Endothelial cell (in vitro differentiated cells): ENCODE measurements around the gene KAZN. TPM values are rescaled to one million over a fixed set of nuclear protein-coding genes. Genes with fewer than 3 reads are reported as not detected.
A peak's percentile ranks its signal among the peaks of the same experiment; 100 is the strongest.

Experiments
- DNase-seq: peaks from one replicate; pipeline ENCODE4 v3.0.0; 2021; ENCODE audit warnings: low spot score
- H3K27ac Mint-ChIP-seq: one replicate; pipeline ENCODE4 v1.8.0; 2021; ENCODE audit warnings: mixed read lengths, inconsistent platforms; ENCODE audit not compliant: unreplicated experiment
- H3K27me3 Mint-ChIP-seq: one replicate; pipeline ENCODE4 v1.8.0; 2021; ENCODE audit warnings: mild to moderate bottlenecking, moderate library complexity, mixed read lengths, inconsistent platforms; ENCODE audit not compliant: unreplicated experiment
- H3K36me3 Mint-ChIP-seq: one replicate; pipeline ENCODE4 v1.8.0; 2021; ENCODE audit warnings: mild to moderate bottlenecking, low read depth, mixed read lengths, inconsistent platforms; ENCODE audit not compliant: unreplicated experiment
- H3K4me1 Mint-ChIP-seq: one replicate; pipeline ENCODE4 v1.8.0; 2021; ENCODE audit warnings: mild to moderate bottlenecking, mixed read lengths, inconsistent platforms; ENCODE audit not compliant: unreplicated experiment
- H3K4me3 Mint-ChIP-seq: one replicate; pipeline ENCODE4 v1.8.0; 2021; ENCODE audit warnings: mild to moderate bottlenecking, mixed read lengths, inconsistent platforms; ENCODE audit not compliant: unreplicated experiment
- H3K9me3 Mint-ChIP-seq: one replicate; pipeline ENCODE4 v1.8.0; 2021; ENCODE audit warnings: mixed read lengths, inconsistent platforms; ENCODE audit not compliant: unreplicated experiment
- CTCF ChIP-seq: fragments of 200-600 bp; sonication (generic); IDR thresholded peaks from one replicate; pipeline ENCODE4 v1.5.0; 2021; ENCODE audit warnings: antibody characterized with exemption; ENCODE audit not compliant: unreplicated experiment
- total RNA-seq: library from RNA; stranded (reverse); fragmentation: NEBNext Ultra II Directional; extraction: Animal tissue kit (Norgen Biotek cat#: 25700); gene quantifications from one replicate; pipeline ENCODE4 v1.2.1, GENCODE V29; 2021; ENCODE audit not compliant: unreplicated experiment

The KAZN gene
- total RNA-seq, 1 donor from 2014 or later: 10.1 TPM

GRCh38 chr1:15110128-15110866 is 511.8 kb downstream of the KAZN start:
- Mint-ChIP-seq H3K36me3 (no peaks in the 10 kb centered on the region), H3K27ac (no peak overlapping the region), H3K4me3 (no peak overlapping the region), H3K27me3 (peaks cover 1% of the 10 kb centered on the region), H3K9me3 (no peaks in the 10 kb centered on the region), H3K4me1 (peaks cover 11% of the 10 kb centered on the region)
- DNase-seq: no peak
- TF ChIP-seq CTCF: no peak

- Mint-ChIP-seq H3K4me1 (peaks cover 11% of the 10 kb centered on the region), H3K4me3 (no peak overlapping the region), H3K27ac (no peak overlapping the region), H3K36me3 (no peaks in the 10 kb centered on the region), H3K9me3 (no peaks in the 10 kb centered on the region), H3K27me3 (peaks cover 1% of the 10 kb centered on the region)
- no peak for TF ChIP-seq CTCF
- DNase-seq: peak; percentile 30
Observed at GRCh38 chr1:15110867-15111230, 512.4 kb downstream of the KAZN start.

- Mint-ChIP-seq H3K4me1 (peaks cover 4% of the 10 kb centered on the region), H3K36me3 (no peaks in the 10 kb centered on the region), H3K4me3 (no peak overlapping the region), H3K9me3 (no peaks in the 10 kb centered on the region), H3K27ac (no peak overlapping the region), H3K27me3 (no peaks in the 10 kb centered on the region)
- DNase-seq: no peak
- TF ChIP-seq CTCF: no peak
Observed at GRCh38 chr1:15113146-15113545, 514.7 kb downstream of the KAZN start.

GRCh38 chr1:15114884-15115283 is 516.4 kb downstream of the KAZN start:
- no peak for TF ChIP-seq CTCF
- Mint-ChIP-seq H3K4me1 (peaks cover 4% of the 10 kb centered on the region), H3K36me3 (no peaks in the 10 kb centered on the region), H3K4me3 (no peak overlapping the region), H3K27me3 (no peaks in the 10 kb centered on the region), H3K27ac (no peak overlapping the region), H3K9me3 (no peaks in the 10 kb centered on the region)
- no peak for DNase-seq

- Mint-ChIP-seq H3K4me1 (peaks cover 4% of the 10 kb centered on the region), H3K36me3 (no peaks in the 10 kb centered on the region), H3K27me3 (no peaks in the 10 kb centered on the region), H3K9me3 (no peaks in the 10 kb centered on the region), H3K27ac (no peak overlapping the region), H3K4me3 (no peak overlapping the region)
- no peak for TF ChIP-seq CTCF
- no peak for DNase-seq
Observed at GRCh38 chr1:15115542-15116330, 517.3 kb downstream of the KAZN start.
